SK-MEL-5 (cell line): ENCODE results near the gene SERPINC1. TPM values are rescaled to one million over a fixed set of nuclear protein-coding genes. Genes with fewer than 3 reads are reported as not detected.
A peak's percentile ranks its signal among the peaks of the same experiment; 100 is the strongest.
"Not testable (repeated sequence)": the region's sequence is repeated elsewhere in the genome, so short reads cannot be mapped to it uniquely, and the experiment has no call there.

ENCODE experiments used
- DNase-seq: peaks from one replicate; pipeline ENCODE4 v3.0.0-alpha.2; 2016; ENCODE audit warnings: low read depth, low spot score
- in situ Hi-C: cut with HindIII; loops from 2 replicates; pipeline ENCODE4 v1.10.0; 2016; ENCODE audit warnings: low sequenced_read_pairs, high pct_unique_total_duplicates, low pct_unique_long_range_greater_than_20kb
- total RNA-seq: library from RNA; depleted of rRNA; stranded (reverse); fragments of >200 nt; shearing (Covaris generic); gene quantifications from 2 replicates; pipeline ENCODE4 v1.2.3, GENCODE V29; 2014

SERPINC1 gene
- total RNA-seq, 1 experiment from 2014 or later, result not detected

- DNase-seq, result peak; percentile 87
- in situ Hi-C loops, result no loop called here
These were observed 48.7 kb downstream of the SERPINC1 start, which contains the start of gene ZBTB37 for GRCh38 chr1:173868266-173869020. TSS of gene ZBTB37 (plus strand) at chr1:173868380. CDS start at chr1:173870226, 1,846 bp downstream.

- in situ Hi-C loops, result no loop called here
- peak; percentile 100 for DNase-seq
These were observed 49.3 kb downstream of the SERPINC1 start, which contains the start of gene GAS5 for GRCh38 chr1:173867753-173868265. TSS of gene GAS5 (minus strand) at chr1:173867989.

- in situ Hi-C loops, result no loop called here
- no peak for DNase-seq
These were observed 49.9 kb downstream of the SERPINC1 start for GRCh38 chr1:173867141-173867752.

GRCh38 chr1:173866413-173867115, 50.6 kb downstream of the SERPINC1 start:
- in situ Hi-C loops, result no loop called here
- DNase-seq, result no peak

GRCh38 chr1:173865468-173866164, 51.5 kb downstream of the SERPINC1 start:
- in situ Hi-C loops, result no loop called here
- no peak for DNase-seq

- in situ Hi-C loops, result no loop called here
- DNase-seq, result no peak
These were observed 52.8 kb downstream of the SERPINC1 start for GRCh38 chr1:173864179-173864867.

- in situ Hi-C loops, result no loop called here
- no peak for DNase-seq
These were observed 53.6 kb downstream of the SERPINC1 start for GRCh38 chr1:173863224-173864161.

GRCh38 chr1:173862769-173863223, 54.3 kb downstream of the SERPINC1 start:
- in situ Hi-C loops, result no loop called here
- DNase-seq, result peak; percentile 36

- in situ Hi-C loops, result not testable (repeated sequence)
- peak; percentile 49 for DNase-seq
These were observed 54.9 kb downstream of the SERPINC1 start for GRCh38 chr1:173862146-173862768.

- in situ Hi-C loops, result no loop called here
- DNase-seq, result no peak
These were observed 55.4 kb downstream of the SERPINC1 start for GRCh38 chr1:173861731-173862145.

- DNase-seq, result no peak
- in situ Hi-C loops, result no loop called here
These were observed 57.1 kb downstream of the SERPINC1 start for GRCh38 chr1:173860065-173860464.

- in situ Hi-C loops, DNase-seq: not testable (repeated sequence)
These were observed 57.6 kb downstream of the SERPINC1 start for GRCh38 chr1:173859547-173859946.

GRCh38 chr1:173857363-173857917, 59.7 kb downstream of the SERPINC1 start:
- in situ Hi-C loops, result no loop called here
- no peak for DNase-seq

GRCh38 chr1:173856903-173857302, 60.2 kb downstream of the SERPINC1 start:
- DNase-seq, result no peak
- in situ Hi-C loops, result no loop called here

- DNase-seq, result no peak
- in situ Hi-C loops, result no loop called here
These were observed 61.1 kb downstream of the SERPINC1 start for GRCh38 chr1:173856014-173856413.
